GM19452 (cell line): Measurements from ENCODE around the gene CDRT4.
"Not testable (repeated sequence)": the region's sequence is repeated elsewhere in the genome, so short reads cannot be mapped to it uniquely, and the experiment has no call there.

ENCODE experiments used
- ATAC-seq: cut with Tn5 transposase; IDR thresholded peaks from one replicate; pipeline ENCODE4 v1.9.1; 2021; ENCODE audit not compliant: unreplicated experiment

Gene CDRT4

GRCh38 chr17:15467592-15467991 lies at the start of gene CDRT4:
Gene CDRT4, minus strand, starts transcription at chr17:15467621. Its CDS starts 27,383 bp downstream, at chr17:15440238.
- ATAC-seq: no peak

- no peak for ATAC-seq
Observed at GRCh38 chr17:15516150-15516549, 48.7 kb upstream of the CDRT4 start.

- ATAC-seq: no peak
Observed at GRCh38 chr17:15514469-15514868, 47.0 kb upstream of the CDRT4 start.

GRCh38 chr17:15513856-15514459 lies 46.5 kb upstream of the CDRT4 start:
- ATAC-seq: no peak

- no peak for ATAC-seq
Observed at GRCh38 chr17:15513058-15513791, 45.8 kb upstream of the CDRT4 start.

GRCh38 chr17:15512071-15512709 lies 44.8 kb upstream of the CDRT4 start:
- ATAC-seq: no peak

GRCh38 chr17:15511142-15511541 lies 43.7 kb upstream of the CDRT4 start:
- ATAC-seq: no peak

- ATAC-seq: no peak
Observed at GRCh38 chr17:15510361-15510760, 42.9 kb upstream of the CDRT4 start.

- no peak for ATAC-seq
Observed at GRCh38 chr17:15509095-15509494, 41.7 kb upstream of the CDRT4 start.

GRCh38 chr17:15508466-15508865 lies 41.0 kb upstream of the CDRT4 start:
- ATAC-seq: no peak

- no peak for ATAC-seq
Observed at GRCh38 chr17:15507896-15508295, 40.5 kb upstream of the CDRT4 start.

- ATAC-seq: no peak
Observed at GRCh38 chr17:15507001-15507400, 39.6 kb upstream of the CDRT4 start.

GRCh38 chr17:15505708-15506107 lies 38.3 kb upstream of the CDRT4 start:
- not testable (repeated sequence) for ATAC-seq

- ATAC-seq: no peak
Observed at GRCh38 chr17:15503731-15504130, 36.3 kb upstream of the CDRT4 start.

GRCh38 chr17:15502369-15503112 lies 35.1 kb upstream of the CDRT4 start:
- peak; percentile 84 for ATAC-seq

- ATAC-seq: no peak
Observed at GRCh38 chr17:15501793-15502192, 34.4 kb upstream of the CDRT4 start.

- ATAC-seq: no peak
Observed at GRCh38 chr17:15501282-15501681, 33.9 kb upstream of the CDRT4 start.

GRCh38 chr17:15498107-15498506 lies 30.7 kb upstream of the CDRT4 start:
- ATAC-seq: no peak

GRCh38 chr17:15496735-15497670 lies 29.6 kb upstream of the CDRT4 start:
- ATAC-seq: no peak

- ATAC-seq: no peak
Observed at GRCh38 chr17:15494821-15495220, 27.4 kb upstream of the CDRT4 start.

- no peak for ATAC-seq
Observed at GRCh38 chr17:15493693-15494035, 26.2 kb upstream of the CDRT4 start.
